SIG-M5 (cell line): ENCODE data around the gene ACTBL2.
"Not testable (repeated sequence)": the region's sequence is repeated elsewhere in the genome, so short reads cannot be mapped to it uniquely, and the experiment has no call there.

Experiments
- DNase-seq: peaks from one replicate; lab custom pipeline; 2025; lab: John Stamatoyannopoulos, UW

The ACTBL2 gene

GRCh38 chr5:57494104-57495098, 11.8 kb upstream of the ACTBL2 start:
- DNase-seq = peak; percentile 10

GRCh38 chr5:57493034-57493433, 10.4 kb upstream of the ACTBL2 start:
- no peak for DNase-seq

GRCh38 chr5:57492632-57493031, 10.0 kb upstream of the ACTBL2 start:
- DNase-seq = no peak

GRCh38 chr5:57491369-57491965, 8.9 kb upstream of the ACTBL2 start:
- DNase-seq = no peak

DNA sequence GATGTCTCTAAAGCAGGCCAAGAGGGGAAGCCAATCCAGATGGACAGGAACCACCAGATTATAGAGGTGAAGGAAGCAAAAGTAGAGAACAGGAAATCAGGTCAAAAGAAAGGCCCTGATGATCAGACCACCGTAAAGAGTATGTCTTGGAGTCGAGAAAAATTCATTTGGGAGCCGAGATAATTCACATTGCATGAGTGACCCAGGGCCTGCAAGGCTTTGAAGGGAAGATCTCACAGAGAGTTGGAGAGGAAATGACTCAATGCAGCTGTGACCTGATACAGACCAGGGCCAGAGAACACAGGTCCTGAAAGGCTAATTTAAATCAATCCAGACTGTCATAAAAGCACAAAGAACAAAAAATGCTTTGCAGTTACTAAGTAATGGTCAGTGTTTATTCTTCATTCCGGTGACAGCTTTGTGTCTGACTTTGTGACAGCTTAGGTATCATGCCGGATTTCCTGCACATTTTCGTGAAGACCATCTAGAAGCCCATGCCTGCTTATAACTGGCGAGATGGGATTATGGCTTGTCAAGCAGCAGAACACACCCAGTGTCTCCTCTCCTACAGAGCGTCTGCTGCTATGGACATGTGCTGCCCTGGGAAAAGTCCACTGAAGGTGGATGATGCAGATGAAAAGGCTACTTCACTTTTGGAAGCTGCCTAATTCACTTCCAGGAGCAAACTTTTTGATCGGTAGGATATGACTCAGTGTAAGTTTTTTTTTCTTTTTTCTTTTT, 5.8 kb upstream of the ACTBL2 start:
- DNase-seq = no peak

DNA sequence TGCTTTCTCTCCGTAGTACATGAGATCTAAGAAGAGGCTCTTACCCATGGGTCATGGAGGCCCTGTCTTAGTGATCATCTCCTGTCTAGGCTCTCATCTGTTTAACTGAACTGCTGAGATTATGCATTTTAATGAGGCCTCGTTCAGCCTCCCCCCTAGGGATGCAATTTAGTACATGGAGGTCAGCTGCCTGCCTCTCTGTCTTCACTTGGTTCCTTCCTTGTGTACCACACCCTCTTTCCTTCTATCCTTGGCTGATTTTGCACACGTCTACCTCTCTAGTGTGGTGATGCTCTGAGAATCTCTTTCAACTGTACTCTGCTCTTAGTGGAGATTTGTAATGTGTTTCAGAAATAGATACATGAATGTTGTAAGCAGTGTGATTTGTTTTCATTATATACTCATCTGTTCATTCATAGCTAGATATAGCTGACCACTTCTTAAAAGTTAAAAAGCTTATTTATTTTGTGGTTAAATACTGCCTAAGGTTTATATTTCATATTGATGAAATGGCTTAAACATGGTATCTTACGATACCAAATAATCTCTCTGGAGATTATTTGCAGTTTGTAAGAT, 3.5 kb upstream of the ACTBL2 start:
- DNase-seq = no peak

GRCh38 chr5:57478826-57479225, 3.8 kb downstream of the ACTBL2 start:
- no peak for DNase-seq

DNA sequence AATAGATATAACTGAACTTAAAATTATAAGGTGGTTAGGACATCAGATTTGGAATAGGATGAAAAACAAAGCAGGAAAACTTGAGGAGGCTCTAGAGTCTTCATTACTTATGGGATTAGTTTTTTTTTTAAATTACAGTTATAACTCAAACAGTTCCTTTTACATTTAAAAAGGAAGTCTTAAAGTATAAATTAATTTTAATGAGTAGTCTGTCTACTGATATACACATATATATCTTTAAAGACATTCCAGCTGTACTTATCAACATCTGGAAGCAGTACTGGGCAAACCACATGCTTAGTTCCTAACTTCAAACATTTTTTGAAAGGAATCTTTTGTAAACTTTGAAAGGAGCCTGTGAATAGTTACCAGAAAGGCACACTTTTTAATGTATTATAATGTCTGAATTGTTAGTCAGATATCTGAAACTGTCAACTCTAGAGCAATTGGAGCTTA, 6.0 kb downstream of the ACTBL2 start:
- no peak for DNase-seq

DNA sequence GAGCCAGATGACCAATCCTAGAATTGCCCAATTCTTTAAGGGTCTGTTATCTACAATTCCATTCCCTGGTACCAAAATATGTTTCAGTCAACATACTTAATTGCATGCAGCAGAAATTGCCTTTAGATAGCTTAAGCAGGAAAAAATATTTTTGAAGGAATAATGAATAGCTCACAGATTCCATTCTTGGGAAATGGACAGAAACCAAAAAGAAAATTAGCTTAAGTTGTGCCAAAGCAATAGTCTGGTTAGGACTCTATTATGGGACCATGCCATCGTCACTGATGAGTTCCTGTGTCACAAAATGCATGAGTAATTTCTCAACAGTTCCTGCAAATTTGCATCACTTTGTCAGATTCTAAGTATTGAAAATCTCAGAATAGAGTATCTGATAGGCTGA, 12.3 kb downstream of the ACTBL2 start:
- DNase-seq = no peak

- DNase-seq = no peak
Observed at GRCh38 chr5:57468481-57469163, 14.0 kb downstream of the ACTBL2 start.

GRCh38 chr5:57466544-57466943, 16.1 kb downstream of the ACTBL2 start:
- no peak for DNase-seq

DNA sequence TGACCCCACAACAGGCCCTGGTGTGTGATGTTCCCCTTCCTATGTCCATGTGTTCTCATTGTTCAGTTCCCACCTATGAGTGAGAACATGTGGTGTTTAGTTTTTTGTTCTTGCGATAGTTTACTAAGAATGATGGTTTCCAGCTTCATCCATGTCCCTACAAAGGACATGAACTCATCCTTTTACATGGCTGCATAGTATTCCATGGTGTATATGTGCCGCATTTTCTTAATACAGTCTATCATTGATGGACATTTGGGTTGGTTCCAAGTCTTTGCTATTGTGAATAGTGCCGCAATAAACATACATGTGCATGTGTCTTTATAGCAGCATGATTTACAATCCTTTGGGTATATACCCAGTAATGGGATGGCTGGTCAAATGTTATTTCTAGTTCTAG, 22.6 kb downstream of the ACTBL2 start:
- DNase-seq = not testable (repeated sequence)

- no peak for DNase-seq
Observed at GRCh38 chr5:57458443-57458842, 24.2 kb downstream of the ACTBL2 start.

- DNase-seq = no peak
Observed at GRCh38 chr5:57456531-57457135, 26.0 kb downstream of the ACTBL2 start.

- DNase-seq = no peak
Observed at GRCh38 chr5:57455511-57456455, 26.8 kb downstream of the ACTBL2 start.

DNA sequence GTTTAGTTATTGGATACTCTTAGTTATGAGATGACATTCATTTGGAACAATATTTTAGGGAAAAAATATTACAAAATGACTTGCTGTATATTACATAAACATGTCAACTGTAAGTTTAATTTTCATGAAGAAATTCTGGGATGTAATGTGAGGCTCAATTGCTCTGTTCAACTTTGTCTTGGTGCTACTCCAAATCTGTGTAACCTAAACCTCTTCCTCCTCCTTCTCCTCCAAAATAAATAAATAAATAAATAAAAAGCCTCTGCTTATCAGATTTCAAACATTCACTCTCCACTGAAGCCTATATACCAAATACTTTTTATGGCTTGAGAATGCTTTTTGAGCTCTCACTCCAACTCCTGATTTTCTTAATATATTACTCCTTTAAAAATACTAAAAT, 27.7 kb downstream of the ACTBL2 start:
- no peak for DNase-seq

- DNase-seq = no peak
Observed at GRCh38 chr5:57453728-57454127, 28.9 kb downstream of the ACTBL2 start.

DNA sequence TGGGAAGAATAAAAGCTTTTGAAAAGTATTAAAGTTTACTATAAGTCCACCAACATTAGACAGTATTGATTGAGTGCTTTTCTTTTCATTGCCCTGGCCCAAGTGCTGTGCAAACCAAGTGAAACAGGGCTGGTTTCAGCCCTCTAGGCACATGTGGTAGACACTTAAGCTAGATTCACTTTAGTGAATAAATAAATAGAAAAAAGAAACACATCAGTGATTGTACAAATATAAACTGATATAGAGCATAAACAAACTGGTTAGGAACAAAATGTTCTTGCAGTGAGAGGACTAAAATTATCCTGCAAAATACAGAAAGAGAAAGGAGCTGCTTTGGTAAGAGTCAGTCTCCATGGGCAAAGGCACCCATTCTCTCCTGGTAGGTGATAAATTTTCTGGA, 29.7 kb downstream of the ACTBL2 start:
- DNase-seq = no peak

DNA sequence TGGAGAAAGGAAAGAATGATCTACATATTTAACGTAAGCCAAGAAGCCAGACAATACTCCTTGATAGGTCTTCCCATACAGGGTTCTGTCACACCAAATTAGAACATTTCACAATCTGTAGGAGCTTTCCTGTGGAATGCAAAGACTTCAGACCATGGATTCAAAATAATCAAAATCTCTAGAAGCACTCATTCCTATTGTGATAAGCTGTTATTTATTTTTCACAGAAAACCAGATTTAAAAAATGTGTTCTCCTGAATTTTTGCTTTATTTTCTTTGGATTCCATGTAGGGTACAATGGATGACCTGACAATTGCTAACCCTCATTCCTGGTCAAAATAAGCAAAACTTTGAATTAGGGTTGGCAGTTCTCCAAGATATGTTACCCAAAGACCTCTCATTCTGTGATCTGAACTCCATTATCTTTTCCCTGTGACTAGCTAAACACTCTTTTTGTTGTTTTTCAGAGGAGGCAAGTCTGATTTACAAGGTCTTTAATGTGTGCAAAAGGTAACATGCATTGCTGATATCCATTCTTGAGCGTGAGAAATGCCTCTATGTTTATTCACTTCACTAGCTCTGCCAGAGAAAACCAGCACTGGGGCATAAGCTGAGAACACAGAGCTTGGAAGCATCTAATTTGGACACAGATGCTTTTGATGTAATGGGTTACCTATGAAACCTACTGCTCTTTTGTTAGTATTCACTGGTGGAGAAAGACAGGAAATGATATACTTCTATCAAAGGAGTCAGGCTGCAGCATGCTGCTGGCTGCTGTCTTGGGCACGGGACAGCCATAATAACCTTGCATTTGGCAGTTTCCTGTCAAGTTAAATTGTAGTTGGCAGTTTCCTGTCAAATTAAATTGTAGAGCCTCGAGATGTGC, 31.4 kb downstream of the ACTBL2 start:
- no peak for DNase-seq
